Stimulated activated CD4-positive, alpha-beta T cell treated with anti-CD3 and anti-CD28 coated beads, Interleukin-1b, Interleukin-23, amount 100 ng/mL, for 4 hours (primary cell): Measurements from ENCODE around the gene STK39.
"Not testable (repeated sequence)": the region's sequence is repeated elsewhere in the genome, so short reads cannot be mapped to it uniquely, and the experiment has no call there.

ENCODE experiments used
- DNase-seq, 2 donors: peaks; one replicate each; pipeline ENCODE4 v3.0.0-alpha.2; 2020; ENCODE audit warnings: low read depth in 2 of 2

STK39 gene

DNA sequence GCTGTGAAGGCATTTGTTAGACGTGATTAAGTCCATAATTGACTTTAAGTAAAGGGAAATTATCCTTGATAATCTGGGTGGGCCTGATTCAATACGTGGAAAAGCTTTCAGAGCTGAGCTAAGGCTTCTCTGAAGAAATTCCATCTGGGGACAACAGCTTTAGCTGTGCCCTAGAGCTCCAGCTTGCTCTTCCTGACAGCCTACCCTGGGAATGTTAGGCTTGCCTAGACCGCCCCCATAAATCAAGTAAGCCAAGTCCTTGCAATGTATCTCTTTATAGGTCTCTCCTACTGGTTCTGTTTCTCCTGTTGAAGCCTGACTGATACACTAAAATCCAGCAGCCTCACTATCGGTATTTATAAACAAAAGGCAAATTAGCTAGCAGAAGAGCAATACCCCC, 160.0 kb downstream of the STK39 start:
- DNase-seq = no peak

GRCh38 chr2:168086851-168087250, 160.5 kb downstream of the STK39 start:
- DNase-seq = no peak

DNA sequence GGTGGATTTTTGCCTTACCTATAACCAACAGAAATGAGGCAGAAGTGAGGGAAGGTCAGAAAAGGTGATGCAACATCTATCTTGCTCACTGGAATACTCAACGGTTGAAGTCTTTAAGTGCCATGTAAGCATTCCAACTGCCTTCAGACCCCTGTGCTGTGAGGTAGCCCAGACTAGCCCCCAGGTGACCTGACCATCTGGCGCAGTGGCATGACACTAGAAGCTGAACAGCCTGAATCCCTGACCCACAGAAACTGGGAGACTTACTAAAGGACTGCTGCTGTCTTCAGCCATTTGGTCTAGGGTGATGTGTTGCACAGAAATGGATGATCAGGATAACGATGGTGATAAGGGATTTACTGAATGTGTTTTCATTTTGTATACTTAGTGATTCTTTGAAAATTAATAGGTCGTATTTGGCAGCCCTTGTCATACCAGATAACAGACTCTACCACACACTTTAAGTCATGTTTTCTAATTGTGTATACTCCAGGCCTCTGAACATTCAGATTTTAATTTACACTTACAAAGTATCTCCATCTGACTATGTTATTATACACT, 161.5 kb downstream of the STK39 start:
- DNase-seq = no peak

DNA sequence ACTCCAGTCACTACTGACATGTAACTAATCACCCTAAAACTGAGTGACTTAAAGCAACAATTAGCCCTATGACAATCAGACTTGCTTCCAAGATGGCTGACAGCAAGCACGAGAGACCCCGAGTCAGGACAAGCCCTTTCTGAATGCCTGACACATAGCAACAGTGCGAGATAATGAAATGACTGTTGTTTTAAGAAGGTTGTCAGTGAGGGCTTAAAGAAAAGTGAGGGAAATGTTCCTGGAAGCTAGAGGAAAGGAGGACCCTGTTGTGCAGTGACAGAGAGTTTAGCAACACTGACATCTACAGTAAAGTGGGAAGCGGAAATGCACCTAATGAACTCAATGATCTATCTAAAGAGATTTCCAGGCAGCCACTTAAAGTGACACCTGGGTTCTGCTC, 163.1 kb downstream of the STK39 start:
- DNase-seq = no peak

DNA sequence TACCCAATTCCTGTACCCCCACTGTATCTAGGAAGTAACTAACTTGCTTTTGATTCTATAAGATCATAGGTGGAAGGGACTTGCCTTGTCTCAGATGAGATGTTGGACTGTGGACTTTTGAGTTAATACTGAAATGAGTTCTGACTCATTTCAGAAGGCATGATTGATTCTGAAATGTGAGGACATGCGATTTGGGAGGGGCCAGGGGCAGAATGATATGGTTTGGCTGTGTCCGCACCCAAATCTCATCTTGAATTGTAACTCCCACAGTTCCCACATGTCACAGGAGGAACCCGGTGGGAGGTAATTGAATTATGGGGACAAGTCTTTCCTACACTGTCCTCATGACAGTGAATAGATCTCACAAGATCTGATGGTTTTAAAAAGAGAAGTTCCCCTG, 165.9 kb downstream of the STK39 start:
- not testable (repeated sequence) for DNase-seq

DNA sequence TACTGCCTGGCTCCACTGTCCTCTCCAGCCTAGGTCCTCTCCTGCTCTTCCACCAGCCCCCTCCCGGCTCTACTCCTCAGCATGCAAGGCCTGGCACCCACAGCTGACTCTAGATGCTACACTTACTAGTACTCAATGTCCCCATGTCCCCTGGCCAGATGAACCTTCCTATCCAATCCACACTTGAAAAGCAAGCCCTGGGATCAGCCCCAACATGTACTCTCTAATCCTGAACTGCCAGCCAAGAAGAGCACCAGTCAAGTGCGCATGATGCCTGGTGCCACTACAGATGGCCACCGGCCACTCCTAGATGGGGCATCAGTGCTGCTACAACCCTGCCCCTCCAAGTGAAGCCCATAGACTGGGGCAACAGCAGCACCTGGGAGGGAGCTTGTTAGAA, 168.2 kb downstream of the STK39 start:
- DNase-seq = no peak

DNA sequence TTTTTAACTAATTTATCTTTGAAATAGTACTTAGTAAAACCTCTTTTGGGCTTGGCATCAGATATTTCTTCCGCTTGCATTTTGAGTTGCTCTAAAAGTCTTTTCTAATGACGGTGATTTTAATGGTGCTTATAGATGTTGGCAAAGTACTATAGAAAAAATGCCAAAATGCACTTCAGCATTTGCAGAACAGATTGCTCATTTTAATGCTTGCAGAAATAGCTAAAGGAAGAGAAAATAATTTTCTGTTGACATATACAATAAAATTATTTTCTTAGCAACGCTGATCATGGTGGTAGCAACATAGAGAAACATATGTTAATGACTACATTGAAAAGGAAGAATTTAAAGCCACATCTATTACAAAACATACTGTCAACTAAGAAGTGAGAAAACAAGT, 170.7 kb downstream of the STK39 start:
- DNase-seq = no peak

DNA sequence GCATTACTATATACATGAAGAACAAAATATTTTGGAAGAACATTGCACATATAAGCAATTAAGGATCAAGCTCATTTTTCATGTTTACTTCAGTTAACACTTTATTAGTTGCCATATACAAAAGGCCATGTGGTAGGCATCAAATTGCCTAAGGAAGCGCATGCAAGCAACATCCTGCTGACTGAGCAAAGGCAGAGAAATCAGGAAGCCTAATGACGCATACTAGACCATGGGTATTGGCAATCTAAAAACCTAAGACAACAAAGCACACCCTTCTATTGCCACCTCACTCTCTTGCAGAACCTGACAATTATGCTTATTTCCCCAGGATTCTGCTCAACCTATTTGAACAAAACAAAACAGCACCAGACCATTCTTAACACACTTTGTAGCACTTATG, 171.9 kb downstream of the STK39 start:
- DNase-seq = no peak

GRCh38 chr2:168072626-168073303, 174.6 kb downstream of the STK39 start:
- DNase-seq = no peak

DNA sequence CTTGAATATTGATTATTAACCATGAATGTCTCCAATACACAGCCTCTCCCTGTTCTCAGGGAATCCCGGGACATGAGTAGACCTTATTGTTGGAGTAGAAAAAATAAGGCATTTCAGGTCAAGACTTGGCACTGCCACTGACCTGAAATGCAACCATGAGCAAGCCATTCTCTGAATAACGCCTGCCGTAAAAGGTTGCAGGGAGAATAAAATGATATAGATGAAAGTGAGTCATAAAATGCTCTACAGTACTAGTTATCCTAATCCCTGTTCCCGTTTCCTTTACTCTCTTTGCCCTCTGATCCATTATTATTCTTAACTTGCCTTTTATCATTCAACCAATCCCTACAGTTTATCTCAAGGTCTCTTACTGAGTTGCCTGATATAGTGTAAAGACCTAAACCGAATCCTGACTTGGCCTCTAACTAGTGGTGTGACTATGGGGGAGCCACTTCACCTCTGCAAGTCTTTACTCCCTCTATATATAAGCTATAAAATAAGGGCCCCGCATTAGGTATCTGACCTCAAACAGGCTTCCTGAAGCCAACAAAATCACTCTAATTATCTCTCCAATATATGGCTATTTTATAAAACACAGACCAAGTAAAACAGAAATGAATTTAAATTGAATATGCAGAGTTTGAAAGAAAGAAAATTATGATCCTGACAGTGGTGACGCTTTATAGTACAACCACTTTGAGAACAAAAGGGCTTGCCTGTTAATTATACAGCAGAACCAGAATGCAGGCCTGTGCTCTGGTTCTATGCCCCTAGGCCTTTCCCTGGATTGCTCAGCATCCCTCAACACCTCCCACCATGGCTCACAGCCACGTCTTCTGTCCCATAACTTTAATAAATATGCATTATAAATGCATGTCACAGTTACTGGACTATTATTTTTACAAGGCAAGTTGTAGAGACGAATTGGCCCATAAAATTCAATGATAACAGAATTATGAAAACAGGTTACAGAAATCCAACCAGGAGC, 183.1 kb downstream of the STK39 start:
- no peak for DNase-seq

DNA sequence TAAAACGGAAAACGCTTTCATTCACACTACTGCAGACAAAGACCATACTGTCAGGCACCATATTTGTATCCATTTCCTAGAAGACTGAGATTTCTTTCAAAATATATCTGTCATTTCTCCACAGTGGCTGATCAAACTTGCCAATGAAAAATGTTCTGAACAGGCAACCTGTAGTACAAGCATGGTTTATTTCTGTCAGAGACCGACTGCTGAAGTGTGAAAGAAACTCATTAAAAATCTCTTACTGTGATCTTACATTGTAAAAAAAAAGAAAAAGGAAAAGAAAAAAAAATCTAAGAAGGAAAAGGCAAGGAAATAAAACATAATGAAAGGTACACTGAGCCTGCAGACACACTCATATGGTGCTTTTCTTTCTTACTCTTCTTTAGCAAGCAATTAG, 184.5 kb downstream of the STK39 start:
- DNase-seq = no peak

DNA sequence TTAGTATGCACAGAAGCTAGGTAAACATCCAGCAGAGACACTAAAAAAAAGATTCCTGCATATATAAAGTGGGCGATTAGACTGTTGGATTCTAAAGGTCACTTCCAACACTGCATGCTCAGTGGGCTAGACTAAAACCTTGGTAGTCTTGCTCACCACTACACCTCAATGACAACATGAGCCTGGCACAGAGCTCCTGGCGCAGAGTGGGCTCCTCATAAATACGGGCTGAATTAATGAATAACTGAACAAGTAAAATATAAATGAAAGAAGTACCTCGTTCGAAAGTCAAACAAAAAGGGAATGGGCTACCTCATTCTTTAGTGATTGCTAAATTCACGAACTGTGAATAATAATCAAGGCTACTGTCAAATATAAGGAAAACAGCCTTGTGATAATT, 185.3 kb downstream of the STK39 start:
- DNase-seq = no peak

GRCh38 chr2:168060986-168061750, 186.2 kb downstream of the STK39 start:
- no peak for DNase-seq

GRCh38 chr2:168059758-168060157, 187.6 kb downstream of the STK39 start:
- DNase-seq = no peak

DNA sequence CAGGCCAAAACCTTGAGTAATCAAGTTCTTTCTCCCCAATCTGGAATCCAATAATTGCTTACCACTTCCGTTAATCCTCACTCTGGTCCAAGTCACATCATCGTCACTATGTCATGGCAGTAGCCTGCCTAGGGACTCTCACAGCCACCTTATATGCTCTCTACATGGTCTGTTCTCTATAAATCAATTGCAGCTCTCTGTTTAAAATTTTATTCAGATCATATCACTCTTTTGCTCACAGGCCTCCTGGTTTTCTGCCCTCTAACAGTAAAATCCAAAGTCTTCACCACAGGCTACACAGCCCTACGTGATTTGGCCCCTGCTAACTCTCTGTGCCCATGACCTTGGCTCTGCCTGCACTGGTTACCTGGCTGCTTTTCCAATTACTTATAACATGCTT, 188.7 kb downstream of the STK39 start:
- DNase-seq = no peak

GRCh38 chr2:168056242-168056787, 191.1 kb downstream of the STK39 start:
- no peak for DNase-seq

DNA sequence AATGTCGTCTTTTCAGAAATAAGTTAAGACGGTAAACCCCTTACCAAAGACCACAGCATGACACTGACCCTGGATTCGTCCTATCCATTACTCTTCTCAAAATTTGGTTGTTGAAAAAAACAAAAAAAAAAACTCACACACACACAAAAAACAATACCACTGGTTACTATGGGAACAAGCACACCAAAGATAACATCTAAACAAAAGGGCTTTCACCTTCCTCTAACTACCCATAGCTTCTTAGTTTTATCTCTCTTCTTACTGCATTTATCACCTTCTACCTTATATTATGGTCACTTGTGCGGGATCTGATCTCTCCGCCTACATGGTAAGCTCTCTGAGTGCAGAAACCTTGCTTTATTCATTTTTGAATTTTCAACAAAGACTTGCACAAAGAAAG, 192.7 kb downstream of the STK39 start:
- no peak for DNase-seq

- no peak for DNase-seq
These were observed 193.7 kb downstream of the STK39 start for GRCh38 chr2:168053676-168054075.

DNA sequence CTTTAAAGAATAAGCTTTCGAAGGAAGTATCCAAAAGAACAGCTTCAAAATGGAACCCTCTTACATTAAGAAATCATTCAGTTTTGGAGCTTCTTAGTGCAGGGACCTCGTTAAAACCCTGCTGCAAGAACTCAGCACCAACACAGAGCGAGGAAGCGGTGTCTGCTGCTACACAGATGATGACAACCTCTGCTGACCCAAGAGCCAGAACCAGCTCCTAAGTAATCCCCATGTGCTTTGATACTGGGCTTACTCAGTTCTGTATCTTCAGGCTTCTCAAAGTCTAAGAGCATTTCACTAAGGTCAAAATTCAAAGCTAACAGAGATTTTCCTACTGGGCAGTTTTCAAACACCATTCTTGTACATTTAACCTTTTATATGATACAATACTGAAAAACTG, 194.6 kb downstream of the STK39 start:
- DNase-seq = no peak

DNA sequence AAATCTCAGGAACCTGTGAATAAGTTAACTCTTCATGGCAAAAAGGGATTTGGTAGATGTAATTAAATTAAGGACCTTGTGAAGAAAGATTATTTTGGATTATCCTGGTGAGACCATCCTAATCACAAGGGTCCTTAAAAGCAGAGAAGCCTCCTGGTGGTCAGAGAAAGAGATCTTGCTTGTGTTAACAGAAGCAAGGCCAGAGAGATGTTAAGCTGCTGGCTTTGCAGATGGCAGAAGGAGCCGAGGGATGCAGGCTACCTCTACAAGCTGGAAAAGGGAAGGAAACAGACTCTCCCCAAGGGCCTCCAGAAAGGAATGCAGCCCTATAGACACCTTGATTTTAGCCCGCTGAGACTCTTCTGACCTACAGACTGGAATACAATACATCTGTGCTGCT, 197.0 kb downstream of the STK39 start:
- DNase-seq = no peak

DNA sequence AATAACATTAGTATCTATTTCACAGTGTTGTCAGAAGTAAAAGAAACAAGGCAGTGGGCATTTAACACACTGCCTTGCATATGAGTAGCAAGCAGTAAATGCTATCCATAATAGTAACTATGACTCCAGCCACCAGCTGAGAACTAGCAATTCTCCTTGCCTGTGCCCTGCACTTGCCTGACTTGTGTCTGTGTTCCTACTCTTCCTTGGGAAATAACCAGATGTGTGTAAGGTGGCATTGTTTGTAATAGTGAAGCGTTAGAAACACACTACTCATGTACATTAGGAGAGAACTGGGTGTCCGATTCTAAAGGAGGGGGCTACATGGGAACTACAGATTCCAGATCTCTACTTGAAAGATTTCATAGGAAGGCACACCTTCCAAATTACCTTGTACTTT, 197.8 kb downstream of the STK39 start:
- no peak for DNase-seq
